Adrenal gland (tissue), 5 donors: ENCODE measurements around the gene ZNF37A.

ENCODE experiments used
- CTCF ChIP-seq, 6 experiments: fragments of 450-650 bp in 4 of 6; fragments of 200-600 bp in 2 of 6; sonication (generic) in 1 of 6; IDR thresholded peaks; 1 replicate in 5 of 6; 2 replicates in 1 of 6; pipeline versions ENCODE4 v1.5.1 to v1.8.0; 2016 to 2021; ENCODE audit warnings: antibody characterized with exemption in 6 of 6, mild to moderate bottlenecking in 2 of 6, moderate library complexity in 1 of 6
- POLR2A ChIP-seq, 2 donors: fragments of 450-650 bp; IDR thresholded peaks; one replicate each; pipeline ENCODE4 v1.6.1; 2017; ENCODE audit warnings: antibody characterized with exemption in 2 of 2, mild to moderate bottlenecking in 2 of 2, moderate library complexity in 1 of 2
- donor health status: DM: no; HTN: no; CAD: no.

- TF ChIP-seq CTCF (IDR thresholded peaks at IDR 0.05) (no peak), POLR2A (IDR thresholded peaks at IDR 0.05) (no peak)
Measured at GRCh38 chr10:38156416-38157269, 62.5 kb downstream of the ZNF37A start.
